ENCODE data around the gene GATAD2A.
"Not testable (repeated sequence)": the region's sequence is repeated elsewhere in the genome, so short reads cannot be mapped to it uniquely, and the experiment has no call there.

GATAD2A gene

GRCh38 chr19:19447536-19448237 is 42.2 kb downstream of the GATAD2A start:
- DNase-seq = no peak

GRCh38 chr19:19448238-19448544 is 42.7 kb downstream of the GATAD2A start:
- no peak for DNase-seq

- no peak for DNase-seq
Measured at GRCh38 chr19:19451429-19452242, 46.2 kb downstream of the GATAD2A start.

- DNase-seq = no peak
Measured at GRCh38 chr19:19452243-19453124, 47.0 kb downstream of the GATAD2A start.

- no peak for DNase-seq
Measured at GRCh38 chr19:19453125-19453454, 47.6 kb downstream of the GATAD2A start.

GRCh38 chr19:19455166-19455919 is 49.9 kb downstream of the GATAD2A start:
- DNase-seq = not testable (repeated sequence)

GRCh38 chr19:19457671-19458070 is 52.2 kb downstream of the GATAD2A start:
- no peak for DNase-seq

GRCh38 chr19:19458110-19458816 is 52.8 kb downstream of the GATAD2A start:
- peak; percentile 30 for DNase-seq

GRCh38 chr19:19459073-19459472 is 53.6 kb downstream of the GATAD2A start:
- no peak for DNase-seq

- peak; percentile 79 for DNase-seq
Measured at GRCh38 chr19:19459707-19460251, 54.3 kb downstream of the GATAD2A start.

GRCh38 chr19:19460258-19460731 is 54.8 kb downstream of the GATAD2A start:
- no peak for DNase-seq

- peak; percentile 59 for DNase-seq
Measured at GRCh38 chr19:19460761-19461265, 55.3 kb downstream of the GATAD2A start.

GRCh38 chr19:19461306-19461670 is 55.8 kb downstream of the GATAD2A start:
- no peak for DNase-seq

GRCh38 chr19:19461671-19462622 is 56.5 kb downstream of the GATAD2A start:
- DNase-seq = peak; percentile 38

GRCh38 chr19:19463348-19464117 is 58.1 kb downstream of the GATAD2A start:
- peak; percentile 75 for DNase-seq

- peak; percentile 73 for DNase-seq
Measured at GRCh38 chr19:19464339-19465098, 59.0 kb downstream of the GATAD2A start.

- no peak for DNase-seq
Measured at GRCh38 chr19:19465436-19466070, 60.1 kb downstream of the GATAD2A start.

GRCh38 chr19:19466201-19466600 is 60.7 kb downstream of the GATAD2A start:
- DNase-seq = no peak

Data from fibroblast of skin of right biceps (primary cell).